ENCODE results near the gene LTBP2. TPM values are rescaled to one million over a fixed set of nuclear protein-coding genes. Genes with fewer than 3 reads are reported as not detected.

The LTBP2 gene
- total and polyA plus RNA-seq, 2 of the 8 experiments (the other 6 are each of a cell fraction or from before 2014, with no cell fraction given), result 0.48 to 0.89 TPM

- H3K36me3 ChIP-seq (ENCODE audit: control insufficient read depth in 2 of 4, insufficient read depth in 4 of 4, low read length in 3 of 4), result no peaks in the 10 kb centered on the region
- H2AFZ ChIP-seq (ENCODE audit: low read length), result no peak overlapping the region
- TF ChIP-seq JUN (IDR thresholded peaks at IDR 0.05; ENCODE audit: low read depth, low read length) (no peak), KDM5A (IDR thresholded peaks at IDR 0.05; ENCODE audit: low read length) (no peak), TEAD4 (IDR thresholded peaks at IDR 0.05; ENCODE audit: low read depth, low read length) (no peak), GABPA (IDR thresholded peaks at IDR 0.05; ENCODE audit: borderline replicate concordance, insufficient read depth, low read length) (no peak), CBX5 (IDR thresholded peaks at IDR 0.05; ENCODE audit: low read depth, low read length) (no peak), PHF8 (conservative IDR thresholded peaks at IDR 0.05; ENCODE audit: low read depth, low read length) (no peak), SP4 (IDR thresholded peaks at IDR 0.05; ENCODE audit: low read length) (no peak), SIX5 (IDR thresholded peaks at IDR 0.05; ENCODE audit: low read depth, low read length) (no peak), CREB1 (IDR thresholded peaks at IDR 0.05) (no peak), TCF12 (IDR thresholded peaks at IDR 0.05; ENCODE audit: low read depth, low read length) (no peak), MAX (IDR thresholded peaks at IDR 0.05) (no peak), BCL11A (IDR thresholded peaks at IDR 0.05; ENCODE audit: low read depth in 2 of 2, low read length in 2 of 2) (no peak), CTBP2 (IDR thresholded peaks at IDR 0.05; ENCODE audit: borderline replicate concordance, insufficient read depth, insufficient read length, low read length) (no peak), MAFK (IDR thresholded peaks at IDR 0.05; ENCODE audit: low read depth, low read length) (no peak), KDM4A (IDR thresholded peaks at IDR 0.05; ENCODE audit: low read depth, low read length, severe bottlenecking) (no peak)
Observed at GRCh38 chr14:74635847-74636246, 23.8 kb upstream of the LTBP2 start.

More at GRCh38 chr14:74635847-74636246, 23.8 kb upstream of the LTBP2 start:
- Histone ChIP-seq H3K4me2 (ENCODE audit: insufficient read depth in 1 of 2, low read depth in 2 of 2, low read length in 2 of 2) (no peak overlapping the region), H2BK120ac (replicated peaks; ENCODE audit: low read depth, low read length) (no peak overlapping the region), H3K9ac (replicated peaks in 1 of 4; ENCODE audit: extremely low read depth in 1 of 4, low read depth in 3 of 4, low read length in 3 of 4) (no peak overlapping the region), H4K8ac (ENCODE audit: extremely low read depth, insufficient read depth, low read length) (no peak overlapping the region), H2BK5ac (ENCODE audit: low read depth, low read length) (no peak overlapping the region), H3K4ac (replicated peaks; ENCODE audit: insufficient read length, low read depth, low read length) (no peak overlapping the region), H4K5ac (ENCODE audit: insufficient read length, low read depth, low read length) (no peak overlapping the region), H3K4me3 (ENCODE audit: extremely low read depth in 1 of 4, insufficient read depth in 2 of 4, low read depth in 3 of 4, low read length in 4 of 4) (no peak overlapping the region), H3K4me1 (replicated peaks in 1 of 4; ENCODE audit: control insufficient read depth in 3 of 4, insufficient read depth in 4 of 4, low read length in 3 of 4) (peaks cover 0 to 4% (median 3%) of the 10 kb centered on the region in 4 experiments; a peak in 6 of 7 replicates), H3K23me2 (ENCODE audit: low read depth, low read length) (no peaks in the 10 kb centered on the region), H3K9me3 (ENCODE audit: insufficient read depth in 2 of 2, low read depth in 1 of 2, low read length in 1 of 2) (no peaks in the 10 kb centered on the region), H2BK12ac (ENCODE audit: low read depth, low read length) (peak overlapping the region; percentile 31; the same call in 1 of the 2 replicates), H3K56ac (replicated peaks; ENCODE audit: insufficient read length, low read depth, low read length) (no peak overlapping the region), H3K14ac (ENCODE audit: insufficient read length) (no peak overlapping the region), H3K23ac (ENCODE audit: insufficient read length) (no peak overlapping the region), H4K20me1 (replicated peaks in 1 of 2; ENCODE audit: control insufficient read depth in 1 of 2, insufficient read depth in 2 of 2, low read length in 2 of 2) (no peaks in the 10 kb centered on the region), H3K27ac (ENCODE audit: low read depth, low read length) (no peak overlapping the region), H2BK15ac (ENCODE audit: low read length) (no peak overlapping the region), H3K79me1 (ENCODE audit: low read depth, low read length) (no peaks in the 10 kb centered on the region), H2BK20ac (ENCODE audit: low read length) (no peak overlapping the region), H4K91ac (replicated peaks; ENCODE audit: insufficient read length, low read length) (no peak overlapping the region), H2AK5ac (ENCODE audit: low read depth, low read length) (no peak overlapping the region), H3K27me3 (replicated peaks in 1 of 4; ENCODE audit: control insufficient read depth in 3 of 4, extremely low read depth in 1 of 4, insufficient read depth in 3 of 4, low read length in 3 of 4) (no peaks in the 10 kb centered on the region), H3K79me2 (ENCODE audit: control insufficient read depth in 1 of 2, insufficient read depth in 2 of 2, low read length in 2 of 2) (no peaks in the 10 kb centered on the region), H3K18ac (ENCODE audit: extremely low read depth, low read length) (no peak overlapping the region)
- 86% methylated on average over 2 of the region's 3 CpGs; no CpG with 5 or more reads in 1 of the 2 experiments for WGBS, 2 experiments (ENCODE audit: extremely low coverage in 1 of 2, insufficient coverage in 1 of 2, insufficient read length in 1 of 2, insufficient replicate concordance in 2 of 2, low coverage in 1 of 2, low lambda C conversion rate in 2 of 2, missing lambda C conversion rate in 1 of 2)
- no peak for FAIRE-seq
- DNase-seq (ENCODE audit: low read depth in 1 of 2, low spot score in 2 of 2), result no peak
- CTCF ChIA-PET (ENCODE audit: partially characterized antibody), result interaction anchor here (0.6 to 8.5 kb wide), 6 partner anchors 13 to 413 kb away, joined by 3 to 82 read pairs (median 4); partner anchors contain the start of gene LTBP2
- POLR2A ChIA-PET (ENCODE audit: partially characterized antibody), result interaction anchor here (1.5 to 4.4 kb wide), 2 partner anchors 14 to 24 kb away, joined by 5 to 26 read pairs; partner anchors contain the start of gene LTBP2

Data from H1 (cell line).